Measurements from ENCODE around the gene MDK.

MDK gene

GRCh38 chr11:46353698-46354097 lies 27.8 kb upstream of the MDK start:
- TF ChIP-seq CTCF (IDR thresholded peaks at IDR 0.05; ENCODE audit: low read depth, low read length, missing control alignments): no peak
- no peak for DNase-seq (ENCODE audit: low read depth)
- H3K4me3 ChIP-seq (ENCODE audit: low read depth, low read length): no peak overlapping the region
- in situ Hi-C loops (cut with HindIII; ENCODE audit: low sequenced_read_pairs): no loop called here

DNA sequence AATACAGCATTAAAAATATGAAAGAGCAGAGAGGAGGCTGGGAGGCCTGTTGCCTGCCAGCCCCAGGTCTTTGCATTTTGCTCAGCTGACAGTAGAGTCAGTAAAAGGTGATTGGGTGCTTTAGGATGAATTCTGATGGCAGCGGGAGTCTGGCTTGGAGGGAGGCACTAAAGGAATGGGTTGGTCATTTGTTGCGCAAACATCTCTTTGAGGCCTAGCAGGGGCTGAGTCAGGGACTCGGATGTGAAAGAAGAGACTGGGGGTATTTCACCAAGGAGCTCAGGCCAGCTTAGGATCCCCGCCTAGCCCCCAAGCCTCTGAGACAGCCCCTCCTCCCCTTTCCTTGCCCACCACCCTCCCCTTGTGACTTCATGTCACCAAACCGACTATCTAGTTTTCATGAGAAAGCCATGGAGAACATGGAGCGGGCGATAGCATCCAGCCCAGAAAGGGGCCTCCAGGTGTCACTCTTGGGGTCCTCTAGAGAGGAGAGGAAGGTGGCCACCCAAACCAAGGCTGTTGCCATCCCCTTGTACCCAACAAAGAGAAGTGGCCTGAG lies 24.5 kb upstream of the MDK start:
- TF ChIP-seq CTCF (IDR thresholded peaks at IDR 0.05; ENCODE audit: low read depth, low read length, missing control alignments): no peak
- in situ Hi-C loops (cut with HindIII; ENCODE audit: low sequenced_read_pairs): no loop called here
- no peak for DNase-seq (ENCODE audit: low read depth)
- H3K4me3 ChIP-seq (ENCODE audit: low read depth, low read length): no peak overlapping the region

GRCh38 chr11:46357483-46357936 lies 24.0 kb upstream of the MDK start:
- H3K4me3 ChIP-seq (ENCODE audit: low read depth, low read length): no peak overlapping the region
- TF ChIP-seq CTCF (IDR thresholded peaks at IDR 0.05; ENCODE audit: low read depth, low read length, missing control alignments): no peak
- no peak for DNase-seq (ENCODE audit: low read depth)
- in situ Hi-C loops (cut with HindIII; ENCODE audit: low sequenced_read_pairs): no loop called here

DNA sequence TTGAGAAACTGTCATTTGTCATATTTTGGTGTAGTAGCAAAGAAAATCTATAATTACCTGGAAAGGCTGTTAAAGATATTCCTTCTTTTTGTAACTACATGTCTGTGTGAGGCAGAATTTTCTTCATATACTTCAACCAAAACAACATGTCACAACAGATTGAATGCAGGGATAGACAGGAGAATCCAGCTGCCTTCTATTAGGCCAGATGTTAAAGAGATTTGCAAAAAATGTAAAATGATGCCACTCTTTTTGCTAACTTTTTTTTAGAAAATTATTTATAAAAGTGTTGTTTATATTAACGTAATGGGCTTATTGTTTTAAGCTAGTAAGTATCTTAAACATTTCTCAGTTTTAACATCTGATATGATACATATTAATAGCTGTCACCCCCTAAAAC lies 21.5 kb upstream of the MDK start:
- no peak for DNase-seq (ENCODE audit: low read depth)
- H3K4me3 ChIP-seq (ENCODE audit: low read depth, low read length): no peak overlapping the region
- in situ Hi-C loops (cut with HindIII; ENCODE audit: low sequenced_read_pairs): no loop called here
- TF ChIP-seq CTCF (IDR thresholded peaks at IDR 0.05; ENCODE audit: low read depth, low read length, missing control alignments): no peak

DNA sequence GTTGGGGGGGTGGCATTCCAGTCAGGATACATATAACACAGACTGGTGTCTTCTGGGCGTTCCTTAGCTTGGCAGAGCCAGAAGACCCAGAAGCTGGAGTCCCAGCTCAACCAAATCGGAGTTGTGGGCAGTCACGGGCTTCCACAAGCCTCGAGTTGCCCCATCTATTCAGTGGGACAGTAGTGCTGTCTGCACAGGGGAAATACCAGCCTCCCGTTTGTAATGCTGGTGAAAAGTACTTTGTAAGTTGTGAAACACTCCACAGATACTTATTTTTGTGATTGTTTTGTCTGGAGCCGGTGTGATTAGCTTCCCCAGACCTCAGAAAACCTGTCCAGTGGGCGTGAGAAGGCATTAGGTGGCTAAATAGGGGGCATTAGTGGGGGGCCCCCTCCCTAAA lies 20.6 kb upstream of the MDK start:
- DNase-seq (ENCODE audit: low read depth): no peak
- H3K4me3 ChIP-seq (ENCODE audit: low read depth, low read length): no peak overlapping the region
- TF ChIP-seq CTCF (IDR thresholded peaks at IDR 0.05; ENCODE audit: low read depth, low read length, missing control alignments): no peak
- in situ Hi-C loops (cut with HindIII; ENCODE audit: low sequenced_read_pairs): no loop called here

- DNase-seq (ENCODE audit: low read depth): no peak
- no peak for TF ChIP-seq CTCF (IDR thresholded peaks at IDR 0.05; ENCODE audit: low read depth, low read length, missing control alignments)
- in situ Hi-C loops (cut with HindIII; ENCODE audit: low sequenced_read_pairs): no loop called here
- H3K4me3 ChIP-seq (ENCODE audit: low read depth, low read length): no peak overlapping the region
Measured at GRCh38 chr11:46361283-46362155, 19.9 kb upstream of the MDK start.

Measured in astrocyte of the cerebellum (primary cell).